Transverse colon (tissue), 4 donors: ENCODE results near the gene CNDP2. TPM values are rescaled to one million over a fixed set of nuclear protein-coding genes. Genes with fewer than 3 reads are reported as not detected.

Experiments used
- DNase-seq: peaks from one replicate; pipeline ENCODE4 v3.0.0-alpha.2; 2019
- H3K27ac ChIP-seq, 4 donors: fragments of 200-600 bp; sonication (generic); 2 replicates each; pipeline ENCODE4 v1.5.1; 2016 to 2018; ENCODE audit warnings: inconsistent platforms in 4 of 4
- H3K27me3 ChIP-seq: fragments of 200-600 bp; sonication (generic); 2 replicates; pipeline ENCODE4 v1.5.1; 2017; ENCODE audit warnings: inconsistent platforms
- H3K36me3 ChIP-seq, 4 donors: fragments of 200-600 bp; sonication (generic); 2 replicates each; pipeline ENCODE4 v1.5.1; 2017 to 2019; ENCODE audit warnings: inconsistent platforms in 4 of 4
- H3K4me1 ChIP-seq, 4 donors: fragments of 200-600 bp; sonication (generic); 2 replicates each; pipeline ENCODE4 v1.5.1; 2017 to 2020; ENCODE audit warnings: inconsistent platforms in 4 of 4
- H3K4me3 ChIP-seq, 4 donors: fragments of 200-600 bp; sonication (generic); 1 replicate in 1 of 4; 2 replicates in 3 of 4; pipeline versions ENCODE4 v1.5.1 to v1.6.1; 2017 to 2019; ENCODE audit warnings: inconsistent platforms in 4 of 4
- H3K9me3 ChIP-seq, 2 donors: fragments of 200-600 bp; sonication (generic); 2 replicates each; pipeline ENCODE4 v1.5.1; 2017 to 2019; ENCODE audit warnings: inconsistent platforms in 2 of 2
- EP300 ChIP-seq: sonication (generic); formaldehyde crosslinking; IDR thresholded peaks from one replicate; pipeline ENCODE4 v1.6.1; 2017; ENCODE audit warnings: antibody characterized with exemption, low read depth
- POLR2A ChIP-seq: fragments of 450-650 bp; IDR thresholded peaks from one replicate; pipeline ENCODE4 v1.6.1; 2016; ENCODE audit warnings: antibody characterized with exemption, mild to moderate bottlenecking, moderate library complexity
- POLR2AphosphoS5 ChIP-seq, 3 donors: sonication (generic); formaldehyde crosslinking; IDR thresholded peaks; one replicate each; pipeline ENCODE4 v1.6.1; 2016; ENCODE audit warnings: antibody characterized with exemption in 3 of 3
- WGBS, 2 donors: methylation state at CpG; one replicate each; pipeline ENCODE4 v1.1.5; 2018; ENCODE audit warnings: low coverage in 1 of 2; 5-methylcytosine and 5-hydroxymethylcytosine counted together
- in situ Hi-C, 4 donors: fragments of 200-750 bp; cut with MboI; loops; one replicate each; pipeline versions ENCODE4 v1.15.0 to v1.15.1; 2017; ENCODE audit warnings: low sequenced_read_pairs in 3 of 4, low pct_ligation_motif_present in 1 of 4, low pct_unique_long_range_greater_than_20kb in 1 of 4
- intact Hi-C: fragments of 100-400 bp; cut with DNase I; formaldehyde crosslinking; loops from one replicate; pipeline ENCODE4 v1.15.1; 2023; ENCODE audit warnings: low total_unique reads
- total RNA-seq, 4 donors: library from RNA; depleted of rRNA; stranded (reverse); fragments of >200 nt; gene quantifications; one replicate each; pipeline ENCODE4 v1.1.0, GENCODE V29; 2016
- TF ChIP-seq, protein P1 (sequence below), 5 experiments: fragments of 200-600 bp in 3 of 5; fragments of 450-650 bp in 2 of 5; sonication (generic) in 3 of 5; IDR thresholded peaks; 1 replicate in 2 of 5; 2 replicates in 3 of 5; pipeline ENCODE4 v1.5.1; 2016 to 2017; ENCODE audit warnings: antibody characterized with exemption in 5 of 5, inconsistent platforms in 3 of 5, mild to moderate bottlenecking in 2 of 5, moderate library complexity in 1 of 5

The CNDP2 gene
- total RNA-seq, 4 donors from 2014 or later = 143 to 284 (median 155) TPM

DNA sequence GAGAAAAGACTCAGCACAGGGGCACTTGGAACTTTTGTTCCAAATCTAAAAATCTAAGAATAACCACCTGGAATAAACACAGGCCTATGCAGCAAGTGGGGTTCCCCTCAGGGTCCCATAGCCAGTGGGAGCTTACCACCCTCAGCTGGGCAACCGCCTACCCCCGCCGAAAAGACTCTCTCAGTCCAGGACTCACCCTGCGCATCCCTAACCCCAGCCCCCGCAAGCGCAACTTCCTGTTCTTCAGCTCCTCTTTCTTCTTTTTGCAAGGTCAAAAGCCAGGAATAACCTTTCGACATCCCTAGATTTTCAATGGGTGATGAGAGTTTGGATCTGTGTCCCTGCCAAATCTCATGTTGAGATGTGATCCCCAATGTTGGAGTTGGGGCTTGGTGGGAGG is 51.7 kb downstream of the CNDP2 start:
- Histone ChIP-seq H3K27ac (no peak overlapping the region), H3K27me3 (no peaks in the 10 kb centered on the region), H3K9me3 (peaks cover 0 to 11% of the 10 kb centered on the region in 2 donors), H3K36me3 (no peaks in the 10 kb centered on the region), H3K4me1 (peaks cover 0 to 12% (median 5%) of the 10 kb centered on the region in 4 donors), H3K4me3 (no peak overlapping the region)
- DNase-seq = no peak
- intact Hi-C loops (no loop called here), in situ Hi-C loops (no loop called here)
- 94 to 95% methylated on average over 6 to 7 of the region's 7 CpGs for WGBS, 2 donors
- TF ChIP-seq EP300 (no peak), POLR2AphosphoS5 (IDR thresholded peaks at IDR 0.05) (no peak), POLR2A (no peak)
- TF ChIP-seq, protein P1, sequence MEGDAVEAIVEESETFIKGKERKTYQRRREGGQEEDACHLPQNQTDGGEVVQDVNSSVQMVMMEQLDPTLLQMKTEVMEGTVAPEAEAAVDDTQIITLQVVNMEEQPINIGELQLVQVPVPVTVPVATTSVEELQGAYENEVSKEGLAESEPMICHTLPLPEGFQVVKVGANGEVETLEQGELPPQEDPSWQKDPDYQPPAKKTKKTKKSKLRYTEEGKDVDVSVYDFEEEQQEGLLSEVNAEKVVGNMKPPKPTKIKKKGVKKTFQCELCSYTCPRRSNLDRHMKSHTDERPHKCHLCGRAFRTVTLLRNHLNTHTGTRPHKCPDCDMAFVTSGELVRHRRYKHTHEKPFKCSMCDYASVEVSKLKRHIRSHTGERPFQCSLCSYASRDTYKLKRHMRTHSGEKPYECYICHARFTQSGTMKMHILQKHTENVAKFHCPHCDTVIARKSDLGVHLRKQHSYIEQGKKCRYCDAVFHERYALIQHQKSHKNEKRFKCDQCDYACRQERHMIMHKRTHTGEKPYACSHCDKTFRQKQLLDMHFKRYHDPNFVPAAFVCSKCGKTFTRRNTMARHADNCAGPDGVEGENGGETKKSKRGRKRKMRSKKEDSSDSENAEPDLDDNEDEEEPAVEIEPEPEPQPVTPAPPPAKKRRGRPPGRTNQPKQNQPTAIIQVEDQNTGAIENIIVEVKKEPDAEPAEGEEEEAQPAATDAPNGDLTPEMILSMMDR (IDR thresholded peaks at IDR 0.05) = no peak

DNA sequence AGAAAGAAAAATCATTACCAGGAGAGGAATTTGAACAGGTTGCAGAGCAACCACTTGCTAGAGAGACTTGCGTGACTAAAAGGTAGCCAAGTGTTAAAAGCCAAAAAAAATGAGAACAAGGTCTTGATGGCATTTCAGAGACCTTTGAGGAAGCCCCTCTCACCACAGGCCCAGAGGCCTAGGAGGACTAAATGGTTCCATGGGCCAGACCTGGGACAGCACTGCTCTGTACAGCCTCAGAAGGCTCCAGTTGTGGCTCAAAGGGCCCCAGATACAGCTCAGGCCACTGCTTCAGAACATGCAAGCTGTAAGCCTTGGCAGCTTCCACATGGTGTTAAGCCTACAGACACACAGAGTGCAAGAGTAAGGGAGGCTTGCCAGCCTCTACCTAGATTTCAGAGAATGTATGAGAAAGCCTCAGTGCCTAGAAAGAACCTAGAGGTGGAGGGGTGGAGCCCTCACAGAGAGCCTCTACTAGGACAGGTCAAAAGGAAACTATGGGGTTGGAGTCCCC is 53.5 kb downstream of the CNDP2 start:
- TF ChIP-seq POLR2A (no peak), POLR2AphosphoS5 (IDR thresholded peaks at IDR 0.05) (no peak), EP300 (no peak)
- TF ChIP-seq, protein P1 (IDR thresholded peaks at IDR 0.05) = no peak
- Histone ChIP-seq H3K4me3 (no peak overlapping the region), H3K4me1 (peaks cover 0 to 12% (median 5%) of the 10 kb centered on the region in 4 donors), H3K9me3 (peaks cover 0 to 11% of the 10 kb centered on the region in 2 donors), H3K27me3 (no peaks in the 10 kb centered on the region), H3K27ac (no peak overlapping the region), H3K36me3 (no peaks in the 10 kb centered on the region)
- intact Hi-C loops (loop anchor here (5.0 to 10.0 kb wide), 2 partner anchors 197 to 355 kb away; no protein-coding TSS in a partner anchor), in situ Hi-C loops (loop anchor here (5.0 to 25.0 kb wide), 6 partner anchors 87 to 362 kb away; partner anchors contain the start of gene DIPK1C (in 1 of the 4))
- 100% methylated on average over 1 of the region's 1 CpG for WGBS, 2 donors
- DNase-seq = no peak

DNA sequence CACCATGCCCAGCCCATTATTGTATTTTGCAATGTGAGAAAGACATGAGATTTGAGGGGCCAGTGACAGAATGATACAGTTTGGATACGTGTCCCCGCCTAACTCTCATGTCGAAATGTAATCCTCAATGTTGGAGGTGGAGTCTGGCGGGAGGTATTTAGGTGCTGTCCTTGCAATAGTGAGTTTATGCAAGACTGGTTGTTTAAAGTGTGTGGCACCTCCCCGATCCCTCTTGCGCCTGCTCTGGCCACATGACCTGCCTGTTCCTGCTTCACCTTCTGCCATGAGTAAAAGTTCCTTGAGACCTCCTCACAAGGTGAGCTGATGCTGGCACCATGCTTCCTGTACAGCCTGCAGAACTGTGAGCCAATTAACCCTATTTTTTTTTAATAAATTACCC is 54.7 kb downstream of the CNDP2 start:
- Histone ChIP-seq H3K9me3 (peaks cover 0 to 11% of the 10 kb centered on the region in 2 donors), H3K36me3 (no peaks in the 10 kb centered on the region), H3K27me3 (no peaks in the 10 kb centered on the region), H3K4me3 (no peak overlapping the region), H3K4me1 (peaks cover 0 to 12% (median 5%) of the 10 kb centered on the region in 4 donors), H3K27ac (no peak overlapping the region)
- DNase-seq = no peak
- WGBS, 2 donors = 93 to 100% methylated on average over 3 to 6 of the region's 6 CpGs
- TF ChIP-seq POLR2A (no peak), POLR2AphosphoS5 (IDR thresholded peaks at IDR 0.05) (no peak), EP300 (no peak)
- TF ChIP-seq, protein P1 (IDR thresholded peaks at IDR 0.05) = no peak
- in situ Hi-C loops (loop anchor here (5.0 to 25.0 kb wide), 6 partner anchors 89 to 364 kb away; partner anchors contain the start of gene DIPK1C (in 1 of the 4)), intact Hi-C loops (loop anchor here (5.0 to 10.0 kb wide), 2 partner anchors 199 to 356 kb away; no protein-coding TSS in a partner anchor)

DNA sequence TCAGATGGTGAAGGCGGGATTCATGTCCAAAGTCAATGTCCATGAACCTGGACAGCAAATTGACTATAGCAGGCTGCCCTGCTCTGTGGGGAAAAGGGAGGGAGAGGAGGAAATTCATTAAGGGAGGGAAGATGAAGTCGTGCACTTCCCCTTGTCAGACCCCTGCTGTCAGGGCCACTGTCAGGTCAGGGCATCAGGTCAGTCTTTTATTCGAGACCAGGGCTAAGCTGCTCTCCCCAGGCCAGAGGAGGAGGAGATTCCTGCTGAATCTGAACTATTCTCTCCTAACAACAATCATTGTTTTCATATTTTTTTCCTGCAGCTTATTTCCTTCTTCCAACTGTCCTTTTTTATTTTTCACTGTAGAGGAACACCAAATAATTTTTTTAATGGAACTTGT is 55.3 kb downstream of the CNDP2 start:
- Histone ChIP-seq H3K27ac (no peak overlapping the region), H3K9me3 (peaks cover 0 to 11% of the 10 kb centered on the region in 2 donors), H3K27me3 (no peaks in the 10 kb centered on the region), H3K36me3 (no peaks in the 10 kb centered on the region), H3K4me3 (no peak overlapping the region), H3K4me1 (peaks cover 0 to 12% (median 5%) of the 10 kb centered on the region in 4 donors)
- 37 to 51% methylated on average over 2 to 3 of the region's 3 CpGs for WGBS, 2 donors
- in situ Hi-C loops (loop anchor here (5.0 to 25.0 kb wide), 6 partner anchors 89 to 364 kb away; partner anchors contain the start of gene DIPK1C (in 1 of the 4)), intact Hi-C loops (loop anchor here (5.0 to 10.0 kb wide), 2 partner anchors 199 to 357 kb away; no protein-coding TSS in a partner anchor)
- no peak for DNase-seq
- no peak for TF ChIP-seq POLR2A
- no peak for TF ChIP-seq POLR2AphosphoS5 (IDR thresholded peaks at IDR 0.05)
- TF ChIP-seq EP300 = no peak
- TF ChIP-seq, protein P1 (IDR thresholded peaks at IDR 0.05) = no peak
